Muscle layer of duodenum (tissue), 2 donors: ENCODE data around the gene TBXA2R.

Experiments used
- H3K27ac ChIP-seq: one replicate; pipeline ENCODE4 v1.7.0; 2013; ENCODE audit warnings: mild to moderate bottlenecking, low read length
- H3K27me3 ChIP-seq: one replicate; pipeline ENCODE4 v1.7.0; 2013; ENCODE audit warnings: low read depth, mild to moderate bottlenecking, control low read depth, low read length
- H3K36me3 ChIP-seq, 2 donors: one replicate each; pipeline ENCODE4 v1.7.0; 2013; ENCODE audit warnings: low read length in 2 of 2, control low read depth in 1 of 2, mild to moderate bottlenecking in 1 of 2; ENCODE audit not compliant: insufficient read depth in 2 of 2, control insufficient read depth in 1 of 2
- H3K4me1 ChIP-seq, 2 donors: one replicate each; pipeline ENCODE4 v1.7.0; 2013; ENCODE audit warnings: low read length in 2 of 2, mild to moderate bottlenecking in 2 of 2, control low read depth in 1 of 2, moderate library complexity in 1 of 2; ENCODE audit not compliant: insufficient read depth in 2 of 2, control insufficient read depth in 1 of 2
- H3K4me3 ChIP-seq, 2 donors: one replicate each; pipeline ENCODE4 v1.7.0; 2013; ENCODE audit warnings: low read length in 2 of 2, low read depth in 1 of 2, mild to moderate bottlenecking in 1 of 2
- H3K9me3 ChIP-seq, 2 donors: one replicate each; pipeline ENCODE4 v1.7.0; 2013; ENCODE audit warnings: low read length in 2 of 2, control low read depth in 1 of 2, mild to moderate bottlenecking in 1 of 2; ENCODE audit not compliant: control insufficient read depth in 1 of 2
- donor health status: healthy.

Gene TBXA2R

GRCh38 chr19:3626473-3627350, 20.0 kb upstream of the TBXA2R start, which contains the start of gene CACTIN:
Gene CACTIN, minus strand, starts transcription at chr19:3626790. Its CDS starts 28 bp downstream, at chr19:3626762.
- H3K9me3 ChIP-seq: no peaks in the 10 kb centered on the region
- H3K4me3 ChIP-seq: peak within 1 kb of the TSS; percentile 94 to 95
- H3K27ac ChIP-seq: peak within 1 kb of the TSS; percentile 82
- H3K36me3 ChIP-seq: peaks cover 1 to 30% of the 10 kb centered on the region in 2 donors
- peaks cover 3 to 27% of the 10 kb centered on the region in 2 donors for H3K4me1 ChIP-seq
- H3K27me3 ChIP-seq: no peaks in the 10 kb centered on the region

- Histone ChIP-seq H3K9me3 (no peaks in the 10 kb centered on the region), H3K4me3 (peak overlapping the region; percentile 94 to 95), H3K4me1 (peaks cover 3 to 27% of the 10 kb centered on the region in 2 donors), H3K36me3 (peaks cover 0 to 30% of the 10 kb centered on the region in 2 donors), H3K27ac (peak overlapping the region; percentile 67), H3K27me3 (no peaks in the 10 kb centered on the region)
Observed at GRCh38 chr19:3625996-3626472, 19.4 kb upstream of the TBXA2R start.

GRCh38 chr19:3623716-3624115, 17.0 kb upstream of the TBXA2R start:
- no peaks in the 10 kb centered on the region for H3K27me3 ChIP-seq
- peaks cover 0 to 41% of the 10 kb centered on the region in 2 donors for H3K36me3 ChIP-seq
- no peak overlapping the region for H3K4me3 ChIP-seq
- peaks cover 3 to 28% of the 10 kb centered on the region in 2 donors for H3K4me1 ChIP-seq
- H3K9me3 ChIP-seq: no peaks in the 10 kb centered on the region
- H3K27ac ChIP-seq: no peak overlapping the region

GRCh38 chr19:3622224-3622623, 15.5 kb upstream of the TBXA2R start:
- peaks cover 0 to 46% of the 10 kb centered on the region in 2 donors for H3K36me3 ChIP-seq
- H3K4me1 ChIP-seq: peaks cover 3 to 29% of the 10 kb centered on the region in 2 donors
- H3K27ac ChIP-seq: no peak overlapping the region
- no peaks in the 10 kb centered on the region for H3K9me3 ChIP-seq
- no peaks in the 10 kb centered on the region for H3K27me3 ChIP-seq
- H3K4me3 ChIP-seq: no peak overlapping the region

GRCh38 chr19:3621689-3622088, 15.0 kb upstream of the TBXA2R start:
- H3K36me3 ChIP-seq: peaks cover 0 to 50% of the 10 kb centered on the region in 2 donors
- H3K4me1 ChIP-seq: peaks cover 3 to 29% of the 10 kb centered on the region in 2 donors

GRCh38 chr19:3620817-3621547, 14.3 kb upstream of the TBXA2R start:
- no peak overlapping the region for H3K4me3 ChIP-seq
- no peak overlapping the region for H3K27ac ChIP-seq
- H3K27me3 ChIP-seq: no peaks in the 10 kb centered on the region
- peaks cover 3 to 27% of the 10 kb centered on the region in 2 donors for H3K4me1 ChIP-seq
- H3K36me3 ChIP-seq: peaks cover 0 to 50% of the 10 kb centered on the region in 2 donors
- H3K9me3 ChIP-seq: no peaks in the 10 kb centered on the region

More at GRCh38 chr19:3621689-3622088, 15.0 kb upstream of the TBXA2R start:
- no peak overlapping the region for H3K4me3 ChIP-seq
- no peaks in the 10 kb centered on the region for H3K27me3 ChIP-seq
- no peak overlapping the region for H3K27ac ChIP-seq
- no peaks in the 10 kb centered on the region for H3K9me3 ChIP-seq

GRCh38 chr19:3620145-3620816, 13.6 kb upstream of the TBXA2R start:
- no peak overlapping the region for H3K4me3 ChIP-seq
- no peaks in the 10 kb centered on the region for H3K27me3 ChIP-seq
- no peak overlapping the region for H3K27ac ChIP-seq
- peaks cover 0 to 50% of the 10 kb centered on the region in 2 donors for H3K36me3 ChIP-seq
- no peaks in the 10 kb centered on the region for H3K9me3 ChIP-seq
- H3K4me1 ChIP-seq: peaks cover 3 to 20% of the 10 kb centered on the region in 2 donors

GRCh38 chr19:3619631-3620012, 12.9 kb upstream of the TBXA2R start:
- Histone ChIP-seq H3K36me3 (peaks cover 0 to 50% of the 10 kb centered on the region in 2 donors), H3K27me3 (no peaks in the 10 kb centered on the region), H3K4me1 (peaks cover 0 to 13% of the 10 kb centered on the region in 2 donors), H3K27ac (no peak overlapping the region), H3K4me3 (no peak overlapping the region), H3K9me3 (no peaks in the 10 kb centered on the region)

GRCh38 chr19:3618811-3619630, 12.3 kb upstream of the TBXA2R start:
- peaks cover 0 to 50% of the 10 kb centered on the region in 2 donors for H3K36me3 ChIP-seq
- H3K27ac ChIP-seq: no peak overlapping the region
- H3K4me3 ChIP-seq: no peak overlapping the region
- H3K27me3 ChIP-seq: no peaks in the 10 kb centered on the region
- H3K9me3 ChIP-seq: no peaks in the 10 kb centered on the region
- peaks cover 0 to 11% of the 10 kb centered on the region in 2 donors for H3K4me1 ChIP-seq

GRCh38 chr19:3618144-3618810, 11.6 kb upstream of the TBXA2R start:
- Histone ChIP-seq H3K4me1 (peaks cover 0 to 19% of the 10 kb centered on the region in 2 donors), H3K27ac (no peak overlapping the region), H3K4me3 (no peak overlapping the region), H3K36me3 (peaks cover 0 to 44% of the 10 kb centered on the region in 2 donors), H3K27me3 (no peaks in the 10 kb centered on the region), H3K9me3 (no peaks in the 10 kb centered on the region)
